ENCODE measurements around the gene PRADC1. TPM values are rescaled to one million over a fixed set of nuclear protein-coding genes. Genes with fewer than 3 reads are reported as not detected.

PRADC1 gene
- total and polyA plus RNA-seq, 7 donors, result 53.6 to 118 (median 87.6) TPM

DNA sequence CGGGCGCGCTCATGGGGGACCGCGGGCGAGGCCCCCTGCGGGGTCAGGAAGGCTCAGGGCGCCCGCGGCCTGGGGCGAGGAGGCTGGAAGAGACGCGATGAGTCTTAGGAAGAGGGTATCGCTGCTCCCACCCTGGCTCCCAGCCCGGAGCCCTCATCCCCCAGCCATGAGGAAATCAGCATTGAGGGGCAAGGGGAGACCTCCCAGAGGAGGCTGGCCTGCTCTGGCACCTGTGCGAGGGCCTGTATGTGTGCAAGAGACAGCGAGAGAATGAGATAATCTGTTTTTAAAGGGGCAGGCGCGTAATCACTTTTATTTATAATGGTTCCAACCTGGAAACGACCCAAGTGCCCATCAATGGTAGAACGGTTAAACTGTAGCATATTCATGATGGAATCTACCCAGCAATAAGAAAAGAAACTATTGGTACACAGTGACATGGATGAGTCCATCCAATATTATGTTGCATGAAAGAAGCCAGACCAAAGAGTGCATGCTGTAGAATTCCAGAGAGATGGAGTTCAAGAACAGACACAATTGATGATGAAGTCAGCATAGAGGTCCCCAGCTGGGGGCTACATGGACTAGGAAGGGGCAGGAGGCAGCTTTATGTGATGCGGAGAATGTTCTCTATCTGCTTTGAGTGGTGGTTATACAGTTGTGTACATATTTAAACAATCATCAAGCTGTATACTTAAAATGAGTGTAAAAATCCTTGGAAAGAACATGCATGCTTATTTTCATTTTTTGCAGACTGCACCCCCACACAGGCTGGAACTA, 36.8 kb upstream of the PRADC1 start:
- Histone ChIP-seq H3K9me3 (no peaks in the 10 kb centered on the region), H3K27me3 (ENCODE audit: insufficient read depth in 3 of 3, low read length in 2 of 3) (peaks cover 0 to 53% (median 24%) of the 10 kb centered on the region in 3 donors), H3K4me3 (peak overlapping the region; percentile 46), H3K36me3 (ENCODE audit: insufficient read depth in 1 of 2, low read depth in 1 of 2) (no peaks in the 10 kb centered on the region), H3K27ac (no peak overlapping the region), H3K4me1 (no peaks in the 10 kb centered on the region)
- TF ChIP-seq, protein P1, sequence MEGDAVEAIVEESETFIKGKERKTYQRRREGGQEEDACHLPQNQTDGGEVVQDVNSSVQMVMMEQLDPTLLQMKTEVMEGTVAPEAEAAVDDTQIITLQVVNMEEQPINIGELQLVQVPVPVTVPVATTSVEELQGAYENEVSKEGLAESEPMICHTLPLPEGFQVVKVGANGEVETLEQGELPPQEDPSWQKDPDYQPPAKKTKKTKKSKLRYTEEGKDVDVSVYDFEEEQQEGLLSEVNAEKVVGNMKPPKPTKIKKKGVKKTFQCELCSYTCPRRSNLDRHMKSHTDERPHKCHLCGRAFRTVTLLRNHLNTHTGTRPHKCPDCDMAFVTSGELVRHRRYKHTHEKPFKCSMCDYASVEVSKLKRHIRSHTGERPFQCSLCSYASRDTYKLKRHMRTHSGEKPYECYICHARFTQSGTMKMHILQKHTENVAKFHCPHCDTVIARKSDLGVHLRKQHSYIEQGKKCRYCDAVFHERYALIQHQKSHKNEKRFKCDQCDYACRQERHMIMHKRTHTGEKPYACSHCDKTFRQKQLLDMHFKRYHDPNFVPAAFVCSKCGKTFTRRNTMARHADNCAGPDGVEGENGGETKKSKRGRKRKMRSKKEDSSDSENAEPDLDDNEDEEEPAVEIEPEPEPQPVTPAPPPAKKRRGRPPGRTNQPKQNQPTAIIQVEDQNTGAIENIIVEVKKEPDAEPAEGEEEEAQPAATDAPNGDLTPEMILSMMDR (IDR thresholded peaks at IDR 0.05), result no peak
- 16 to 25% (median 19%) methylated on average over 14 to 22 of the region's 22 CpGs for WGBS, 3 donors
- ATAC-seq (no peak), DNase-seq (no peak)
- intact Hi-C loops (cut with DNase I), result no loop called here

DNA sequence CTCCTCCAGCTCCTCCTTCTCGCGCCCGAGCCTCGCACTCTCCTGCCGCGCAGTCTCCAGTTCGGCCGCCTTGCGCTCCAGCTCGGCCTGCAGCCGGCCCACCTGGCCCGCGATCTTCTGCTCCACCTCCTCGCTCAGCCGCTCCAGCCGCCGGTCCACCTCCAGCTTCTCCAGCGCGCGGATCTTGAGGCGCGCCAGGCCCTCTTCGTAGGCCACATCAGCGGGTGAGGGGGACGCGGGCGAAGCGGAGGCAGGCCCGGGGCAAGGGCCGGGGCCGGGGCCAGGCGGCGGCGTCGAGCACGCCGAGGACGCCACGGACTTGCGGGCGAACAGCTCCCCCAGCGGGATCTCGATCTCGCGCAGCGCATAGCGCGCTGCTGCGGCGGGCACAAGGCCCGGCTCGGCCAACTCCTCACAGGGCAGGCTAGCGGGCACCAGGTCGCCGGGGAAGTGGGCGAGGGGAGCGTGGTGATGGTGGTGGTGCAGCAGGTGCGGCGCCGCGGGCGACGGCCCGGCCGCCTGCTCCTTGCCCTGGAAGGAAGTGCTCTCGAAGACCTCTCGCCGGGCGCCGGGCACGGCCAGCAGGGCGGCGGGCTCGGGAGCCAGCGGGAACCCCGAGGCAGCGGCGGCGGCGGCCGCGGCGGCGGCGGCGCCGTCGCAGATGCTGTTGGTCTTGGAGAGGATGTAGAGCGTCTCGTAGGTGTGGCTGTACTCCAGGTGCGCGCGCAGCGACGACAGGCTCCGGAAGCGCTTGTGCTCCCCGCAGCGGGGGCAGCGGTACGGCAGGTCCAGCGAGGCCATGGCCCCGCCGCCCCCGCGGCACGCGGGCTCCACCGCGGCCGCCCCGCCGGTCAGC, 36.0 kb upstream of the PRADC1 start:
- ATAC-seq (peak; percentile 44 to 76 (median 64)), DNase-seq (peak in 1 of 2 donors; percentile 50)
- Histone ChIP-seq H3K27me3 (ENCODE audit: insufficient read depth in 3 of 3, low read length in 2 of 3) (peaks cover 0 to 53% (median 24%) of the 10 kb centered on the region in 3 donors), H3K27ac (no peak overlapping the region), H3K9me3 (no peaks in the 10 kb centered on the region), H3K4me3 (peak overlapping the region; percentile 46), H3K36me3 (ENCODE audit: insufficient read depth in 1 of 2, low read depth in 1 of 2) (no peaks in the 10 kb centered on the region), H3K4me1 (no peaks in the 10 kb centered on the region)
- WGBS, 3 donors, result 2 to 4% (median 2%) methylated on average over 72 to 113 of the region's 113 CpGs
- TF ChIP-seq, protein P1 (IDR thresholded peaks at IDR 0.05), result peak; percentile 6
- intact Hi-C loops (cut with DNase I), result no loop called here

DNA sequence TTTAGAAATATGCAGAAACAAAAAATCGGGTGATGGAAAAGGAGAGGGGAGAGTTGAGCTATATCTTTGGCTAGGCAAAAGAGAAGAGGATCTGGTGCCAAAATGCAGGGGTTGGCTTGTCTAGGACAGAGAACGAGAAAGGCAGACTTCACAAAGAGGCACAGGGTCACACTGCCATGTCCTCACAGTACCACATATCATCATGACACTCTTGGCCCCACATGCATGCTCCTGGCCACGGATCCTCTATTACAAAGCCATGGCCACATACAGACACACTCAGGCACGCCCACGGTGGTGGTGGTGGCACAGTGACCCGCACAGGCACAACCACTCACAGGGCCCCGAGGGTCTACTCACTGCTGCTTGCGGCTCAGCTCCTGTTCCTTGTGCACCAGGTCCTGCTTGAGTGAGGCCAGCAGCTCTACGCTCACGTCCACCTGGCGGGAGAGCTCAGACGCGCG, 35.4 kb upstream of the PRADC1 start:
- intact Hi-C loops (cut with DNase I), result no loop called here
- Histone ChIP-seq H3K27ac (no peak overlapping the region), H3K36me3 (ENCODE audit: insufficient read depth in 1 of 2, low read depth in 1 of 2) (no peaks in the 10 kb centered on the region), H3K27me3 (ENCODE audit: insufficient read depth in 3 of 3, low read length in 2 of 3) (peaks cover 0 to 53% (median 24%) of the 10 kb centered on the region in 3 donors), H3K4me1 (no peaks in the 10 kb centered on the region), H3K4me3 (peak overlapping the region; percentile 46), H3K9me3 (no peaks in the 10 kb centered on the region)
- TF ChIP-seq, protein P1 (IDR thresholded peaks at IDR 0.05), result no peak
- ATAC-seq (peak in 1 of 4 donors; percentile 9), DNase-seq (no peak)
- 26 to 34% (median 27%) methylated on average over 14 of the region's 14 CpGs for WGBS, 3 donors

DNA sequence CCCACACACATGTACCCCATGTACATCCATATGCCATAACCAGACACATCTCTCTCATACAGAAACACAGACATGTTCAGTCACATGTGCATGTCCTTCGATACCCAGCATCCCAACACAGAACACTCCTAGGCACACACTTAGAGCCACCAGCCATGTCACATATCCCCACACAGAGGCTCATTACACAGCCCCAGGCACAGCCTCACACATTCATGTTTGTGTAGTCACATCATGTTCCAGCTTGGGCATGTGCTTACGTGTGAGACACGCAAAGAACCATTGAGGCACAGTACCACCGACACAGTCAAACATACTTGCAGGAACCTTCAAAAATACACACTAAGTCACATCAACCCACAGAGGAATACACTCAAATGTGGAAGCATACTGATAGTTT, 34.0 kb upstream of the PRADC1 start:
- H3K27ac ChIP-seq, result no peak overlapping the region
- WGBS, 3 donors, result 94 to 96% (median 96%) methylated on average over 4 of the region's 4 CpGs
- no peaks in the 10 kb centered on the region for H3K36me3 ChIP-seq (ENCODE audit: insufficient read depth in 1 of 2, low read depth in 1 of 2)
- no peak overlapping the region for H3K4me3 ChIP-seq
- intact Hi-C loops (cut with DNase I), result no loop called here
- no peaks in the 10 kb centered on the region for H3K9me3 ChIP-seq
- DNase-seq, result no peak
- no peak for ATAC-seq
- peaks cover 0 to 53% (median 24%) of the 10 kb centered on the region in 3 donors for H3K27me3 ChIP-seq (ENCODE audit: insufficient read depth in 3 of 3, low read length in 2 of 3)
- no peaks in the 10 kb centered on the region for H3K4me1 ChIP-seq
- TF ChIP-seq, protein P1 (IDR thresholded peaks at IDR 0.05), result no peak
